Measurements from ENCODE around the gene MX2. TPM values are rescaled to one million over a fixed set of nuclear protein-coding genes. Genes with fewer than 3 reads are reported as not detected.
A peak's percentile ranks its signal among the peaks of the same experiment; 100 is the strongest.

Gene MX2
- total and polyA plus RNA-seq, 2 of the 8 experiments (the other 6 are each of a cell fraction or from before 2014, with no cell fraction given): 3.1 to 8.9 TPM

DNA sequence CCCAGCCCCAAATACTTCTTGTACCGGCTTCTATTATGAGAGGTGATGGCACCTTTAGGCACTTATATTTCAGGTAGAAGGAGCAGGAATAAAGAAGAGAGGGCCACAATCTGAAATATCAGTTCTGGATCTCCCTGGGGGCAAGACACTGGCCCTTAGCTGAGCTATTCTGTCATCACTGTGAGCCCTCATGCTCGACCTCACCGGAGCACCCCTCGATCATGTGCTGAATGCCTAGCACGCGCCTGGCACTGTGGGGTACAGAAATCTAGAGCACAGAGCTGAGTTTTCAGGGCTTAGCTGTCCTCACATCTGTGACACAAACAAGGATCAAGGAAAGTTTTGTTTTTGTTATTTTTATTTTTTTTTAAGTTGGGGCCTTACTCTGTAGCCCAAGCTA is 56.6 kb downstream of the MX2 start:
- peaks cover 9 to 15% (median 11%) of the 10 kb centered on the region in 4 experiments; a peak in 6 of 7 replicates for H3K4me1 ChIP-seq (replicated peaks in 1 of 4; ENCODE audit: control insufficient read depth in 3 of 4, insufficient read depth in 4 of 4, low read length in 3 of 4)
- 93% methylated on average over 6 of the region's 6 CpGs; no CpG with 5 or more reads in 1 of the 2 experiments for WGBS, 2 experiments (ENCODE audit: extremely low coverage in 1 of 2, insufficient coverage in 1 of 2, insufficient read length in 1 of 2, insufficient replicate concordance in 2 of 2, low coverage in 1 of 2, low lambda C conversion rate in 2 of 2, missing lambda C conversion rate in 1 of 2)
- DNase-seq (ENCODE audit: low read depth in 1 of 2, low spot score in 2 of 2): no peak
- TF ChIP-seq CBX5 (IDR thresholded peaks at IDR 0.05; ENCODE audit: low read depth, low read length) (no peak), POU5F1 (IDR thresholded peaks at IDR 0.05; ENCODE audit: low read depth, low read length) (no peak), POLR2AphosphoS5 (IDR thresholded peaks at IDR 0.05; ENCODE audit: low read depth, low read length) (no peak), SUZ12 (IDR thresholded peaks at IDR 0.05; ENCODE audit: low read length) (no peak), JUND (IDR thresholded peaks at IDR 0.05; ENCODE audit: low read length) (no peak), TCF12 (IDR thresholded peaks at IDR 0.05; ENCODE audit: low read depth, low read length) (no peak), YY1 (IDR thresholded peaks at IDR 0.05; ENCODE audit: low read depth, low read length) (no peak), CREB1 (IDR thresholded peaks at IDR 0.05) (no peak), RFX5 (IDR thresholded peaks at IDR 0.05; ENCODE audit: borderline replicate concordance, low read depth, low read length) (no peak), SAP30 (IDR thresholded peaks at IDR 0.05; ENCODE audit: insufficient read depth, insufficient replicate concordance, low read length) (no peak)

More for the DNA sequence above, 56.6 kb downstream of the MX2 start:
- peak overlapping the region; percentile 14 for H3K14ac ChIP-seq (ENCODE audit: insufficient read length)
- H2BK12ac ChIP-seq (ENCODE audit: low read depth, low read length): peak overlapping the region; percentile 78; the same call in 1 of the 2 replicates
- no peak overlapping the region for H3K4me3 ChIP-seq (ENCODE audit: extremely low read depth in 1 of 4, insufficient read depth in 2 of 4, low read depth in 3 of 4, low read length in 4 of 4)
- no peak overlapping the region for H4K91ac ChIP-seq (replicated peaks; ENCODE audit: insufficient read length, low read length)
- no peak overlapping the region; a peak in 1 of 4 replicates for H3K4me2 ChIP-seq (ENCODE audit: insufficient read depth in 1 of 2, low read depth in 2 of 2, low read length in 2 of 2)
- ChIA-PET CTCF (ENCODE audit: partially characterized antibody) (interaction anchor here (0.7 to 2.3 kb wide), 6 partner anchors 22 to 193 kb away, joined by 3 to 11 read pairs (median 4); partner anchors contain the start of gene FAM3B), POLR2A (ENCODE audit: partially characterized antibody) (interaction anchor here (0.8 kb wide), 1 partner anchor 89 kb away, joined by 3 read pairs; the partner anchor contains the start of gene TMPRSS2)
- H2AFZ ChIP-seq (ENCODE audit: low read length): no peak overlapping the region
- H2BK15ac ChIP-seq (ENCODE audit: low read length): no peak overlapping the region
- no peak overlapping the region for H3K4ac ChIP-seq (replicated peaks; ENCODE audit: insufficient read length, low read depth, low read length)
- H4K5ac ChIP-seq (ENCODE audit: insufficient read length, low read depth, low read length): no peak overlapping the region
- H3K79me1 ChIP-seq (ENCODE audit: low read depth, low read length): no peaks in the 10 kb centered on the region
- no peak overlapping the region for H3K56ac ChIP-seq (replicated peaks; ENCODE audit: insufficient read length, low read depth, low read length)
- no peaks in the 10 kb centered on the region; a peak in 2 of 4 replicates for H3K9me3 ChIP-seq (ENCODE audit: insufficient read depth in 2 of 2, low read depth in 1 of 2, low read length in 1 of 2)
- no peak overlapping the region for H2BK120ac ChIP-seq (replicated peaks; ENCODE audit: low read depth, low read length)
- 0 out of 2 replicates have a peak overlapping the region, but pooled peaks have one; percentile 40 for H3K18ac ChIP-seq (ENCODE audit: extremely low read depth, low read length)
- no peaks in the 10 kb centered on the region for H4K20me1 ChIP-seq (replicated peaks in 1 of 2; ENCODE audit: control insufficient read depth in 1 of 2, insufficient read depth in 2 of 2, low read length in 2 of 2)
- no peak overlapping the region for H2AK5ac ChIP-seq (ENCODE audit: low read depth, low read length)
- no peak overlapping the region for H4K8ac ChIP-seq (ENCODE audit: extremely low read depth, insufficient read depth, low read length)
- H3K27ac ChIP-seq (ENCODE audit: low read depth, low read length): no peak overlapping the region
- no peak for FAIRE-seq
- no peaks in the 10 kb centered on the region for H3K36me3 ChIP-seq (ENCODE audit: control insufficient read depth in 2 of 4, insufficient read depth in 4 of 4, low read length in 3 of 4)
- H3K23me2 ChIP-seq (ENCODE audit: low read depth, low read length): peaks cover 6% of the 10 kb centered on the region; the same call in 1 of the 2 replicates
- no peak overlapping the region for H2BK5ac ChIP-seq (ENCODE audit: low read depth, low read length)
- H3K27me3 ChIP-seq (replicated peaks in 1 of 4; ENCODE audit: control insufficient read depth in 3 of 4, extremely low read depth in 1 of 4, insufficient read depth in 3 of 4, low read length in 3 of 4): peaks cover 0 to 3% (median 0%) of the 10 kb centered on the region in 4 experiments; a peak in 2 of 7 replicates
- H3K79me2 ChIP-seq (ENCODE audit: control insufficient read depth in 1 of 2, insufficient read depth in 2 of 2, low read length in 2 of 2): no peaks in the 10 kb centered on the region
- no peak overlapping the region for H3K9ac ChIP-seq (replicated peaks in 1 of 4; ENCODE audit: extremely low read depth in 1 of 4, low read depth in 3 of 4, low read length in 3 of 4)
- no peak overlapping the region for H3K23ac ChIP-seq (ENCODE audit: insufficient read length)
- peak overlapping the region; percentile 48; the same call in 1 of the 2 replicates for H2BK20ac ChIP-seq (ENCODE audit: low read length)
